Activated CD4-positive, CD25-positive, alpha-beta regulatory T cell treated with anti-CD3 and anti-CD28 coated beads, Interleukin-2, amount 50 U/mL, for 16 hours (primary cell): ENCODE data around the gene CCDC60.

Experiments used
- DNase-seq: peaks from one replicate; pipeline ENCODE4 v3.0.0-alpha.2; 2020; ENCODE audit warnings: low read depth, low spot score

The CCDC60 gene

DNA sequence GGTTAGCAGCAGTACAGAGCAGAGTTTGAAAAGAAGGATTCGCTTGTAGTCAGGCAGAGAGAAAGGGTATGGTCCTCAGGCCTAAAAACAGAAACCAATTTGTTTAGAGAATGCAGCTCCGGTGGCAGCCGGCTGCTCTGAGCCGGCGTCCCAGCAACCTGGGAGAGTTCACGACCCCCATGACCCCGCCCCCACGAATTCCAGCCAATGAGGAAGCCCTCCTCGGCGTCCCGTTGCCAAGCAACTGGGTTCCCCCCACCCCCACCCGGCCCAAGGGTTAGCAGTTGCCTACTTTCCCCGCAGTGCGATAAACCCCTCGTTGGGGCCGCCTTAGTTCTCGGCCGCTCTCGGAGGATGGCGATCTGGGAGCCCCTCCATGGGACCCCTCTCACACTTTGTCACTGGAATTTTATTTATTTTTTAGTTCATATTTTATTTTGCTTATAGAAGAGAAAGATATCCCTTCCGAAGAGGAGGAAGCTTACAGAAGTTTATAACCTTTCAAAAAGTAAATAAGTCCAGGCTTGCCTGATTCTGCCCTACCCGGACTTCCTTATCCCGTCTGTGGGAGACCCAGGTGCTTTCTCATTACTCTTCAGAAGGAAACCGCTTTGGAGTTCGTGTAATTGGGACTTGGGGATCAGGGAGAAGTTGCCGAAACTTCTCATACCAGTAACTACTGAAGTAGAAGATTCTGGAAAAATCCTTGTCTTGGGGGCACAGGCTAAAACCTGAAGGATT is at the start of gene CCDC60:
Gene CCDC60 (plus strand): TSS at position 300 of the 741 bp plus-strand sequence. CDS start 448 bp downstream, outside the sequence.
- no peak for DNase-seq

- no peak for DNase-seq
These were observed 46.0 kb upstream of the CCDC60 start for GRCh38 chr12:119288576-119288975.

- no peak for DNase-seq
These were observed 41.5 kb upstream of the CCDC60 start for GRCh38 chr12:119292893-119293630.

GRCh38 chr12:119294211-119294610 is 40.3 kb upstream of the CCDC60 start:
- no peak for DNase-seq

DNA sequence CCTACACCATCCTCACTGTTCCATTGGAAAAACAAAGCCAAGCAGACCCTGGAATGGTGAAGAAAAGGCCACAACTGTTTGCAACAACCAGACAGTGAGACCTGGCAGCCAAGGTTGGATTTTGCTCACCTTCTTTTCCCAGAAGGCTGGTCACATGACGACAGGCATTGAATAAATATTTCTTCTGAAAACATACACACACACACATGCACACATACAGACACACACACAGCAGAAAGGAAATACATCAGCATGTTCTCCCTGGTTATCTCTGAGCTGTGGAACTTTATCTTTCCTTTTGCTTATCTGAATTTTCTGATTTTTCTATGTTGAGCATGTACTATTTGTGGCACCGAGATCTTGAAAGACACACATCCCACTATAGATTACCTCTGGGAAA is 38.0 kb upstream of the CCDC60 start:
- no peak for DNase-seq

GRCh38 chr12:119299130-119299529 is 35.4 kb upstream of the CCDC60 start:
- DNase-seq, result no peak

DNA sequence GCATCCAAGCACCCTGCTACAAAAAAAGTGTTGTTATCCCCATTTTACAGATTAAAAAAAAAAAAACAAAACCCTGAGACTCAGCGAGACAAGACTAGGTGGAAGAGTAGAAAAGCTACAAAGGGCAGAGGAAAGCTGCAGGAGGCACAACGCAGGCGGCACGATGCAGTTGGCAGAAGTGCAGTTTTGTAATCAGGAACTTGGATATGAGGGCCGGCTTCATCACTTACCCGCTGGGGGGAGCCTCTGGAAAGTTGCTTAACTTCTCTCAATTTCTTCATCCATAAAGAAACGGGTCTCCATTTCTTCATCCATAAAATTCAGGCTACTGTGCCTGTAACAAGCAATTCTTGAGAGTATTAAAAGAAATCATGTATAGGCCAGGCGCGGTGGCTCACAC is 33.1 kb upstream of the CCDC60 start:
- no peak for DNase-seq

DNA sequence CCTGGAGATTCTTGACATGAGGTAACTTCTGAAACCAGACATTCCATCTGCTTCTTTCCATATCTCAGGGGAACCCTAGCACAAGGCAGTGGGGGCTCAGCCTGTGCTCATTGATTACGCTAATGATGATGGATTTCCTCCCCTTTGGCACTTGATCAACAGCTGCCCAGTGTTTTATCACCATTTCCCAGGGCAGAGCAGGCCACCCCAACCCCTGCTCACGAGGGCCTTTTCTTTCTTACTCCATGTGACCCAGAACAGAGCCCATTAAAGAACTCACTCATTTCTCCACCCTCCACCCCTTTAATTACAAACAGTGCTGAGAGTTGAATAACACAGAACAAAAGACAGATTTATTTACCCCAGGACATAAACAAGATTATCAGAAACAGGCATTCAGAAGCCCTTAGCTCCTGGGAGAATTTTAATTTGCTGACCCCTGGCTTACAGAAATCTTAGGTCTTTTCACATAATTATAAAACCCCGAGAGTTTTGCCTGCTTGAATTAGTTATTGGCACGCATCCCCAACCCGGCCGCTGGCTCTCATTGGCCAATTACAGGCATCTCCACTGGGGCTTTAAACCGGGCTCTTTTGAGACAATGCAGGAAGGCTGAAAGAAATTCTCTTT is 32.0 kb upstream of the CCDC60 start:
- no peak for DNase-seq

DNA sequence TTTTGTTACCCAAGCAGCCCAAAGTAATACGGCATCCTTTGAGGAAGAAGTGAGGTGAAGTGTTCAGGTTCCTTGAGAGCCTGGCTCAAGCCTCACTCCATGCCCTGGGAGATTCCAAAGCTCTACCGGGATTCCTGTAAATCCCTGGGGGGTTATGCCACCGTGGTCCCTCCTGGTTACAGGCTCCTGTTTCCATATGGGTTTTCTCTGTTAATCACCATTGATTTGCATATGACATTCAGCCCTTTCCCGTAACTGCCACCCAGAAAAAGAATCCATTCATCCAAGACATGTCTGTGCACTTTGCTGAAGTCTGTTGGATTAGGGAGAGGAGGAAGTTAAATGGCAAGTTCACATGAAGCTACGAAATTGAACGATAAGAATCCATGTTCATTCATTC is 27.9 kb upstream of the CCDC60 start:
- DNase-seq, result no peak

DNA sequence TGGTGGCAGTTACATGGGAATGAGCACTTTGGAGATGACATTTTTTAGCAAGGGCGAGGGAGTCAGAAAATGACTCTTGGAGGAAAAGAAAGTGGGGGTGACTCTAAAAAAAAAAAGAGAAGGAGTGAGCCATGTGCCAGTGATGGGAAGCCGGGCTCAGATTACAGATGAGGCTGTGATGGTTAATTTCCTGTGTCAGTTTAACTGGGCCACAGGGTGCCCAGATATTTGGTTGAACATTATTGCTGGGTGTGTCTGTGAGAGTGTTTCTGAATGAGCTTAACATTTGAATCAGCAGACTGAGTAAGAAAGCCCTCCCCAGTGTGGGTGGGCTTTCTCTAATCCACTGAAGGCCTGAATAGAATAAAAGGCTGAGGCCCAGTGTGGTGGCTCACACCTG is 26.8 kb upstream of the CCDC60 start:
- no peak for DNase-seq

DNA sequence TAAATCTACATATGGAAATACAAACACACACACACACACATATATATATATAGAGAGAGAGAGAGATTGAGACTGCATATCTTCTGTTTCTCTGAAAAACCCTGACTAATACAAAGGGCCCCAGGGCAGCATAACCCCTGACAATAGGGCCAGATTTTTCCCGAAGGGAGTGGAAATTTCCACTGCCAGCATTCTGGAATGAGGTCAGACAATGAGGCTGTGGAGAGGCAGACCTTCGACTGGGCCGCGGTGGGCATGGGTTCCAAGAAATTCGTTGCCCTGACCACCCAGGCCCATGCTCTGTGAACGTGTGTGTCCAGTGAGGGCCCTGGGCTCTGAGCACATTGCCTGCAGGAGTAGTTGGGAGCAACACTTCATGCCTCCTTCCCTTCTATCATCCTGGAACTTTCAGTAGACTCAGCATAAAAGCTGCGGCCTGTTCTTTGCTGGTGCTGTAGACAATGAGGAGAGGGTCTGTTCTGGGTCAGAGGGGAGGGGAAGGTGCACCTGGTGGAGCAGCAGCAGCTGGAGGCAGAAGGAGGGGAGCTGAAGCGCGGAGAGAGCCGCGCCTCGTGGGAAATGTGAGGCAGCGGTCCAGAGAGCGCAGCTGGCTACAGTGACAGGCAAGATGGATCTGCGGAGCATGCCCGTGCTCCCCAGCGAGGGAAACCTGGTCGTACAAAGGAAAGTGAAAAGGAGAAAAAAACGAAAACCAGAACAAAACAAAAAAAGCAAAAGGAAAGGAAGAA is 25.6 kb upstream of the CCDC60 start:
- no peak for DNase-seq

GRCh38 chr12:119311878-119312277 is 22.7 kb upstream of the CCDC60 start:
- no peak for DNase-seq

DNA sequence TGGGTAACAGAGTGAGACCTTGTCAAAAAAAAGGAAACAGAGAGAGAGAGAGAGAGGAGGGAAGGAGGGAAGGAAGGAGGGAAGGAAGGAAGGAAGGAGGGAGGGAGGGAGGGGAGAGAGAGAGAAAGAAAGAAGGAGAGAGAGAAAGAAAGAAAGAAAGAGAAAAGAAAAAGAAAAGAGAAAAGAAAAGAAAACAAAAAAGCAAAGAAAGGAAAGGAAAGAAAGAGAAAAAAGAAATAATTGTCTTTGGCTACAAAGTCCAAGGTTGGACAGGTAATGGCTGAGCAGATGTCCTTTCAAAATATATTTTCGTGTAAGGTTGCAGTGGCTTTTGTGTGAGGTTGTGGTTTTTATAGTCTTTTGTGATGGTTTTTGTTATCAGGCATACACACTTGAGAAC is 21.6 kb upstream of the CCDC60 start:
- no peak for DNase-seq

DNA sequence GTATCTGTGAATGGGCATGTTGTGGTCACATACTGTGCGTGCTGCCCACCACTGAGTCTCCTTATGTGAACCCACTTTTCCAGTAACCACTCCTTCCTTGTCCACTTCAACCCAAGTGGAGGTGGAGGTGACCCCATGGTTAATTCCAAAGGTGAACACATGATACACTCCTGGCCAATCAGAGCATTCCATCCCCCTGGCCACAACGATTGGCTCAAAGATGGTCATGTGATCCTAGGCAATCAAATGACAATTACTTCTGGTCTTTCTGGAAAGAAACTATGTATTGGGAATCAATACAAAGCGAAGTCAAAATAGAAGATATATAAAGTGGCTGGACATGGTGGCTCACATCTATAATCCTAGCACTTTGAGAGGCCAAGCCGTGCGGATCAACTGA is 20.2 kb upstream of the CCDC60 start:
- DNase-seq, result no peak

DNA sequence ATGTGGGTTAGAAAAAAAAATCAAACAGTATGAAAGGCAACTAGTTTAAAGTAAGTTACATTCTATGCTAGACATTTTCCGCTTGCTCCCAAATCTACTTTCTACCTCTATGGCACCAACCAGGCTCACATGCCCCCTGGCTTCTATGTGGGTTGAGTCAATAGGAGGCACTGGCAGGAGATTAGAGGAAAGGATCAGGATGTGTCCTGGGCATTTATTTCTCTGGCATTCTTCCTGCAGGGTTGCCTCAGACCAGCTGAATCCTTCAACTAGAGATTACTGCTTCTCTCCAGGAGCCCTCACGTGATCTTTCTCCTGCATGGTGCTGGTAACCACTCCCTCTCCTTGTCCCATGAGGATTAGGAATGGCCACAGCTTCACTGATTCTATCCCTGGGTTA is 14.9 kb upstream of the CCDC60 start:
- DNase-seq, result no peak

DNA sequence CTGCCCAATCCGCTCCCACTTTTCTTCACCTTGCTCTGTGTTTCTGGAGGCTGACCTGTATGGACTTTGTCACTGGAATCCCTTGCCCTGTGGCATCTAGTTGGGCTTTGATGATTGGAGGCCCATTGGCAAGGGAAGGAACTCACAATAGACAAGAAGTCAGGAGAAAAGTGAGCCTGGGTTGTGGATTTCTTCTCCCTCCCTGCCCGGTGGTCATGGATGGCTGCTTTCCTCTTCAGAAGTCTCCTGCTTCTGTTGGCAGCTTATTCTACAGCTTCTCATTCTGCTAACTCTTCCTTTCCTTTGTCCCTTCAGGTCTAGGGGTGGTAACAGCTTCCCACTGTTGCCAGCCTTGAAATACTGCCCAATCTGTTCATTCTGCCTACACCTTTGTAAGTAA is 13.9 kb upstream of the CCDC60 start:
- DNase-seq, result no peak

- DNase-seq, result no peak
These were observed 12.2 kb upstream of the CCDC60 start for GRCh38 chr12:119322301-119322723.

DNA sequence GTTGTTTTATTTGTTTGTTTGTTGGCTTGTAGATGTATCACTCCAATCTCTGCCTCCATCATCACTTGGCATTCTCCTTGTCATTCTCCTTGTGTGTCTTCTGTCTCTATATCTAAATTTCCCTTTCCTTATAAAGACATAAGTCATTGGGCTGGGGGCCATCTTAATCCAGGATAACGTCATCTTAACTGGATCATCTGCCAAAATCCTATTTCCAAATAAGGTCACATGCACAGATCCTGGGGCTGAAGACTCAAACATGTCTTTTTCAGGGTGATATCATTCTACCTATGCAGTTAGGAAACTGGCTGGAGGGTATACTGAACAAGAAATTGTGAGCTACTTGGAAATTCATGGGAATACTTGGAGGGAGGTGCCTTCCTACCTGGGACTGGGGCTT is 8.7 kb upstream of the CCDC60 start:
- DNase-seq, result no peak

DNA sequence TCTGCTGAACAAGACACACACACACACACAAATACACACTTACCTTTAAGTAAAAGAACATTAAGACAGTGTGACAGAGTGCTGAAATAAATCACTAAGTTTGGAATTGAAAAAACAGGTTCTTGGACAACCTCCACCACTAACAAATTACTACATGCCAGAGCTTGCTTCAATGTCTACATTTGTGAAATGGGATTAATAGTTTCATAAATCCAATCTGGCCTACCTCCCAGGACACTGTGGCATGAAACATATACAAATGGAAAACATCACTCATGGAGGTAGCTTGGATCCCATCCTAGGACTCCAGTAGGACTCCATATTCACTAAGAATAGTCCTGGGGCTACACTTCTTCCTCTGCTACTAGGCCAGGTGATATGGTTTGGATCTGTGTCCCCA is 8.2 kb upstream of the CCDC60 start:
- DNase-seq, result no peak

GRCh38 chr12:119327471-119327870 is 7.1 kb upstream of the CCDC60 start:
- DNase-seq, result no peak

- no peak for DNase-seq
These were observed 6.4 kb upstream of the CCDC60 start for GRCh38 chr12:119328111-119328510.
